ENCODE results near the gene TTLL13. TPM values are rescaled to one million over a fixed set of nuclear protein-coding genes. Genes with fewer than 3 reads are reported as not detected.

The TTLL13 gene
- total and polyA plus RNA-seq, 2 donors (not counting 1 experiment from before 2014, with no cell fraction given): 0.33 to 0.42 TPM

GRCh38 chr15:90261811-90262210, 12.5 kb downstream of the TTLL13 start:
- Histone ChIP-seq H3K4me3 (ENCODE audit: control extremely low read depth in 1 of 5, extremely low read depth in 1 of 5, insufficient read depth in 1 of 5, low read depth in 2 of 5, low read length in 4 of 5) (no peak overlapping the region), H3K27me3 (replicated peaks in 1 of 4; ENCODE audit: control extremely low read depth in 1 of 4, control insufficient read depth in 3 of 4, insufficient read depth in 4 of 4, low read length in 3 of 4) (no peaks in the 10 kb centered on the region), H3K4me2 (replicated peaks; ENCODE audit: low read depth, low read length, poor library complexity, severe bottlenecking) (no peak overlapping the region), H3K9ac (ENCODE audit: low read length) (no peak overlapping the region), H3K36me3 (replicated peaks in 1 of 2; ENCODE audit: control extremely low read depth in 1 of 2, control insufficient read depth in 1 of 2, extremely low read depth in 1 of 2, insufficient read depth in 2 of 2, low read length in 1 of 2) (no peaks in the 10 kb centered on the region), H2AFZ (ENCODE audit: insufficient read depth, low read depth, low read length, poor library complexity, severe bottlenecking) (no peak overlapping the region), H3K79me2 (ENCODE audit: control insufficient read depth, insufficient read depth, low read length) (peaks cover 16% of the 10 kb centered on the region), H3K4me1 (ENCODE audit: control insufficient read depth in 2 of 2, insufficient read depth in 2 of 2, low read length in 2 of 2) (peaks cover 19 to 20% of the 10 kb centered on the region in 2 donors), H3K9me3 (ENCODE audit: control extremely low read depth in 1 of 3, control insufficient read depth in 2 of 3, insufficient read depth in 1 of 3, low read length in 2 of 3) (no peaks in the 10 kb centered on the region), H4K20me1 (ENCODE audit: control insufficient read depth, insufficient read depth, low read length, poor library complexity, severe bottlenecking) (peaks cover 2% of the 10 kb centered on the region), H3K27ac (ENCODE audit: low read length in 2 of 2) (no peak overlapping the region)
- DNase-seq (no peak), ATAC-seq (ENCODE audit: low read depth) (no peak)
- intact Hi-C loops (cut with micrococcal nuclease): no loop called here
- TF ChIP-seq EZH2 (IDR thresholded peaks at IDR 0.05; ENCODE audit: borderline replicate concordance, insufficient read depth, low read depth, low read length, poor library complexity, severe bottlenecking): no peak
- no peak for TF ChIP-seq CTCF (IDR thresholded peaks at IDR 0.05)
- WGBS (ENCODE audit: insufficient coverage): 93% methylated on average over 5 of the region's 5 CpGs
- Mint-ChIP-seq H3K27ac (no peak overlapping the region), H3K4me1 (peaks cover 24% of the 10 kb centered on the region), H3K9me3 (ENCODE audit: insufficient read depth) (no peaks in the 10 kb centered on the region), H3K27me3 (no peaks in the 10 kb centered on the region), H3K4me3 (no peak overlapping the region)
- CTCF ChIA-PET: interaction anchor here (1.1 kb wide), 1 partner anchor 13 kb away, joined by 3 read pairs; no protein-coding TSS in a partner anchor
- POLR2A ChIA-PET: interaction anchor here (0.7 kb wide), 1 partner anchor 10 kb away, joined by 3 read pairs; no protein-coding TSS in a partner anchor

GRCh38 chr15:90262426-90262825, 13.1 kb downstream of the TTLL13 start:
- CTCF ChIA-PET: interaction anchor here (1.1 kb wide), 1 partner anchor 14 kb away, joined by 3 read pairs; no protein-coding TSS in a partner anchor

More at GRCh38 chr15:90262426-90262825, 13.1 kb downstream of the TTLL13 start:
- Histone ChIP-seq H2AFZ (ENCODE audit: insufficient read depth, low read depth, low read length, poor library complexity, severe bottlenecking) (no peak overlapping the region), H4K20me1 (ENCODE audit: control insufficient read depth, insufficient read depth, low read length, poor library complexity, severe bottlenecking) (peaks cover 9% of the 10 kb centered on the region), H3K9me3 (ENCODE audit: control extremely low read depth in 1 of 3, control insufficient read depth in 2 of 3, insufficient read depth in 1 of 3, low read length in 2 of 3) (no peaks in the 10 kb centered on the region), H3K27me3 (replicated peaks in 1 of 4; ENCODE audit: control extremely low read depth in 1 of 4, control insufficient read depth in 3 of 4, insufficient read depth in 4 of 4, low read length in 3 of 4) (no peaks in the 10 kb centered on the region), H3K36me3 (replicated peaks in 1 of 2; ENCODE audit: control extremely low read depth in 1 of 2, control insufficient read depth in 1 of 2, extremely low read depth in 1 of 2, insufficient read depth in 2 of 2, low read length in 1 of 2) (peaks cover 0 to 4% of the 10 kb centered on the region in 2 experiments), H3K27ac (ENCODE audit: low read length in 2 of 2) (no peak overlapping the region), H3K79me2 (ENCODE audit: control insufficient read depth, insufficient read depth, low read length) (peaks cover 22% of the 10 kb centered on the region), H3K4me2 (replicated peaks; ENCODE audit: low read depth, low read length, poor library complexity, severe bottlenecking) (no peak overlapping the region), H3K4me3 (ENCODE audit: control extremely low read depth in 1 of 5, extremely low read depth in 1 of 5, insufficient read depth in 1 of 5, low read depth in 2 of 5, low read length in 4 of 5) (no peak overlapping the region), H3K9ac (ENCODE audit: low read length) (no peak overlapping the region), H3K4me1 (ENCODE audit: control insufficient read depth in 2 of 2, insufficient read depth in 2 of 2, low read length in 2 of 2) (peaks cover 25 to 27% of the 10 kb centered on the region in 2 donors)
- POLR2A ChIA-PET: no interaction called here
- H3K4me1 Mint-ChIP-seq: peaks cover 30% of the 10 kb centered on the region
- intact Hi-C loops (cut with micrococcal nuclease): no loop called here
- ATAC-seq (ENCODE audit: low read depth) (no peak), DNase-seq (no peak)
- H3K27me3 Mint-ChIP-seq: no peaks in the 10 kb centered on the region
- H3K27ac Mint-ChIP-seq: no peak overlapping the region
- no peaks in the 10 kb centered on the region for H3K9me3 Mint-ChIP-seq (ENCODE audit: insufficient read depth)
- no peak for TF ChIP-seq EZH2 (IDR thresholded peaks at IDR 0.05; ENCODE audit: borderline replicate concordance, insufficient read depth, low read depth, low read length, poor library complexity, severe bottlenecking)
- no peak for TF ChIP-seq CTCF (IDR thresholded peaks at IDR 0.05)
- H3K4me3 Mint-ChIP-seq: no peak overlapping the region
- WGBS (ENCODE audit: insufficient coverage): 96% methylated on average over 4 of the region's 5 CpGs
